T-cell (primary cell): ENCODE results near the gene DYRK3. TPM values are rescaled to one million over a fixed set of nuclear protein-coding genes. Genes with fewer than 3 reads are reported as not detected.

Experiments used
- ATAC-seq, 4 experiments: fragments of 200-7000 bp in 3 of 4; fragments of 150-1000 bp in 1 of 4; cut with Tn5 transposase; replicated peaks in 1 of 4; 1 replicate in 3 of 4; 2 replicates in 1 of 4; pipeline ENCODE4 v1.10.0; 2021; ENCODE audit warnings: moderate library complexity in 3 of 4, mild to moderate bottlenecking in 2 of 4, moderate number of reproducible peaks in 1 of 4
- CTCF ChIA-PET, 2 donors: fragments of 300-600 bp; sonication (Branson Sonifier 250); formaldehyde crosslinking; loops; one replicate each; lab custom pipeline; 2022; ENCODE audit warnings: antibody characterized with exemption in 2 of 2; lab: Charles Lee
- POLR2A ChIA-PET, 2 donors: fragments of 300-600 bp; sonication (Branson Sonifier 250); formaldehyde crosslinking; loops; one replicate each; lab custom pipeline; 2022; ENCODE audit warnings: antibody characterized with exemption in 2 of 2; lab: Charles Lee
- DNase-seq, 35 experiments: peaks; one replicate each; pipeline versions ENCODE4 v3.0.0 to v3.0.0-alpha.2; 2013 to 2023
- H3K27ac ChIP-seq: one replicate; pipeline ENCODE4 v1.5.1; 2013; ENCODE audit warnings: low read length
- H3K27me3 ChIP-seq, 2 experiments: replicated peaks in 1 of 2; 1 replicate in 1 of 2; 2 replicates in 1 of 2; pipeline versions ENCODE4 v1.6.1 to v1.7.0; 2013; ENCODE audit warnings: low read length in 1 of 2, mixed read lengths in 1 of 2; ENCODE audit not compliant: control insufficient read depth in 2 of 2, insufficient read depth in 2 of 2; ENCODE audit errors: extremely low read depth in 1 of 2
- H3K36me3 ChIP-seq, 2 donors: 1 replicate in 1 of 2; 2 replicates in 1 of 2; pipeline versions ENCODE4 v1.6.1 to v1.7.0; 2013; ENCODE audit warnings: low read length in 1 of 2; ENCODE audit not compliant: control insufficient read depth in 2 of 2, insufficient read depth in 1 of 2; ENCODE audit errors: extremely low read depth in 1 of 2
- H3K4me1 ChIP-seq, 2 experiments: 1 replicate in 1 of 2; 2 replicates in 1 of 2; pipeline versions ENCODE4 v1.6.1 to v1.7.0; 2013; ENCODE audit warnings: low read length in 2 of 2, mixed read lengths in 1 of 2; ENCODE audit not compliant: insufficient read depth in 2 of 2, control insufficient read depth in 1 of 2; ENCODE audit errors: extremely low read depth in 1 of 2
- H3K4me3 ChIP-seq, 2 donors: 1 replicate in 1 of 2; 2 replicates in 1 of 2; pipeline versions ENCODE4 v1.5.1 to v1.7.0; 2013; ENCODE audit warnings: mild to moderate bottlenecking in 2 of 2, low read length in 1 of 2, moderate library complexity in 1 of 2; ENCODE audit not compliant: control insufficient read depth in 1 of 2; ENCODE audit errors: extremely low read depth in 1 of 2
- H3K9me3 ChIP-seq: 2 replicates; pipeline ENCODE4 v1.7.0; 2013
- H3K27ac Mint-ChIP-seq, 2 donors: one replicate each; pipeline ENCODE4 v1.8.0; 2020 to 2021; ENCODE audit warnings: mild to moderate bottlenecking in 2 of 2, mixed read lengths in 2 of 2
- H3K27me3 Mint-ChIP-seq, 2 donors: one replicate each; pipeline ENCODE4 v1.8.0; 2021 to 2022; ENCODE audit warnings: mixed read lengths in 2 of 2
- H3K36me3 Mint-ChIP-seq: one replicate; pipeline ENCODE4 v1.8.0; 2021; ENCODE audit warnings: mixed read lengths
- H3K4me1 Mint-ChIP-seq, 3 donors: one replicate each; pipeline ENCODE4 v1.8.0; 2020 to 2022; ENCODE audit warnings: mixed read lengths in 3 of 3, mild to moderate bottlenecking in 1 of 3
- H3K4me3 Mint-ChIP-seq, 3 donors: one replicate each; pipeline ENCODE4 v1.8.0; 2020 to 2022; ENCODE audit warnings: mild to moderate bottlenecking in 3 of 3, mixed read lengths in 3 of 3, moderate library complexity in 3 of 3
- H3K9me3 Mint-ChIP-seq, 3 donors: one replicate each; pipeline ENCODE4 v1.8.0; 2020 to 2022; ENCODE audit warnings: mixed read lengths in 3 of 3
- WGBS: methylation state at CpG from one replicate; pipeline ENCODE4 v1.1.5; 2013; ENCODE audit warnings: missing lambda C conversion rate; ENCODE audit not compliant: insufficient coverage; 5-methylcytosine and 5-hydroxymethylcytosine counted together
- total RNA-seq, 35 experiments: library from RNA in 6 of 35; stranded (reverse) in 6 of 35; fragments of 120-200 nt in 1 of 35; gene quantifications; one replicate each; pipeline versions ENCODE4 v1.2.1 to v1.2.4 and lab custom pipeline; 2013 to 2026

DYRK3 gene
- total RNA-seq, 5 donors from 2014 or later (not counting 1 experiment from before 2014, with no cell fraction given) = 0.73 to 2.0 (median 1.6) TPM

GRCh38 chr1:206654828-206655227, 19.5 kb downstream of the DYRK3 start:
- 81% methylated on average over 2 of the region's 2 CpGs for WGBS
- no peaks in the 10 kb centered on the region for H3K9me3 ChIP-seq
- no peaks in the 10 kb centered on the region for H3K36me3 ChIP-seq
- Mint-ChIP-seq H3K36me3 (no peaks in the 10 kb centered on the region), H3K4me1 (peaks cover 0 to 5% (median 2%) of the 10 kb centered on the region in 3 donors), H3K4me3 (no peak overlapping the region), H3K27ac (no peak overlapping the region), H3K9me3 (no peaks in the 10 kb centered on the region), H3K27me3 (peaks cover 13 to 19% of the 10 kb centered on the region in 2 donors)
- H3K27ac ChIP-seq = no peak overlapping the region
- DNase-seq (no peak), ATAC-seq (no peak)
- peaks cover 0 to 33% of the 10 kb centered on the region in 2 experiments for H3K27me3 ChIP-seq
- CTCF ChIA-PET = interaction anchor here (1.1 to 2.1 kb wide), 2 partner anchors 9 to 10 kb away, joined by 4 to 8 read pairs; no protein-coding TSS in a partner anchor
- peaks cover 0 to 8% of the 10 kb centered on the region in 2 experiments for H3K4me1 ChIP-seq
- POLR2A ChIA-PET = no interaction called here
- no peak overlapping the region for H3K4me3 ChIP-seq

- H3K4me3 Mint-ChIP-seq = no peak overlapping the region
- H3K27ac Mint-ChIP-seq = no peak overlapping the region
- H3K9me3 Mint-ChIP-seq = no peaks in the 10 kb centered on the region
- ATAC-seq = no peak
- no peak for DNase-seq
- peaks cover 13 to 24% of the 10 kb centered on the region in 2 donors for H3K27me3 Mint-ChIP-seq
- Histone ChIP-seq H3K27ac (no peak overlapping the region), H3K9me3 (no peaks in the 10 kb centered on the region), H3K27me3 (peaks cover 0 to 35% of the 10 kb centered on the region in 2 experiments), H3K4me1 (peaks cover 0 to 8% of the 10 kb centered on the region in 2 experiments), H3K36me3 (no peaks in the 10 kb centered on the region), H3K4me3 (no peak overlapping the region)
- H3K4me1 Mint-ChIP-seq = peaks cover 0 to 5% (median 2%) of the 10 kb centered on the region in 3 donors
- CTCF ChIA-PET = interaction anchor here (0.5 to 2.1 kb wide), 3 partner anchors 8 to 1038 kb away, joined by 4 to 8 read pairs (median 4); no protein-coding TSS in a partner anchor
- POLR2A ChIA-PET = no interaction called here
- no peaks in the 10 kb centered on the region for H3K36me3 Mint-ChIP-seq
- WGBS = 100% methylated on average over 1 of the region's 4 CpGs
Observed at GRCh38 chr1:206655471-206655882, 20.1 kb downstream of the DYRK3 start.

- no peak overlapping the region for H3K27ac ChIP-seq
- ChIA-PET POLR2A (no interaction called here), CTCF (interaction anchor here (0.9 to 2.1 kb wide), 2 partner anchors 8 to 329 kb away, joined by 3 to 8 read pairs; no protein-coding TSS in a partner anchor)
- H3K27ac Mint-ChIP-seq = no peak overlapping the region
- H3K36me3 ChIP-seq = no peaks in the 10 kb centered on the region
- DNase-seq (no peak), ATAC-seq (no peak)
- no peak overlapping the region for H3K4me3 ChIP-seq
- no peaks in the 10 kb centered on the region for H3K9me3 ChIP-seq
- no peaks in the 10 kb centered on the region for H3K9me3 Mint-ChIP-seq
- H3K27me3 ChIP-seq = peaks cover 0 to 35% of the 10 kb centered on the region in 2 experiments
- peaks cover 0 to 8% of the 10 kb centered on the region in 2 experiments for H3K4me1 ChIP-seq
- WGBS = 87% methylated on average over 3 of the region's 3 CpGs
- peaks cover 0 to 5% (median 2%) of the 10 kb centered on the region in 3 donors for H3K4me1 Mint-ChIP-seq
- peaks cover 17 to 28% of the 10 kb centered on the region in 2 donors for H3K27me3 Mint-ChIP-seq
- H3K36me3 Mint-ChIP-seq = no peaks in the 10 kb centered on the region
- no peak overlapping the region for H3K4me3 Mint-ChIP-seq
Observed at GRCh38 chr1:206656936-206657335, 21.6 kb downstream of the DYRK3 start.

- Mint-ChIP-seq H3K27ac (peak overlapping the region in 1 of 2 donors; percentile 31), H3K27me3 (peaks cover 19 to 32% of the 10 kb centered on the region in 2 donors), H3K36me3 (no peaks in the 10 kb centered on the region), H3K4me1 (peaks cover 0 to 5% (median 2%) of the 10 kb centered on the region in 3 donors), H3K4me3 (no peak overlapping the region), H3K9me3 (no peaks in the 10 kb centered on the region)
- H3K4me1 ChIP-seq = peaks cover 0 to 8% of the 10 kb centered on the region in 2 experiments
- CTCF ChIA-PET = interaction anchor here (0.8 to 1.2 kb wide), 4 partner anchors 22 to 328 kb away, joined by 3 to 4 read pairs (median 3); partner anchors contain the start of gene DYRK3 (in 1 of the 2)
- H3K36me3 ChIP-seq = no peaks in the 10 kb centered on the region
- DNase-seq (no peak), ATAC-seq (no peak)
- no peak overlapping the region for H3K27ac ChIP-seq
- H3K4me3 ChIP-seq = no peak overlapping the region
- H3K27me3 ChIP-seq = peaks cover 0 to 35% of the 10 kb centered on the region in 2 experiments
- POLR2A ChIA-PET = no interaction called here
- 72% methylated on average over 3 of the region's 6 CpGs for WGBS
- no peaks in the 10 kb centered on the region for H3K9me3 ChIP-seq
Observed at GRCh38 chr1:206657751-206658150, 22.4 kb downstream of the DYRK3 start.

GRCh38 chr1:206658264-206658980, 23.1 kb downstream of the DYRK3 start:
- DNase-seq = peak in 28 of 35 experiments; percentile 17 to 70 (median 38)
- ChIA-PET CTCF (interaction anchor here (0.6 to 2.0 kb wide), 10 partner anchors 9 to 324 kb away, joined by 3 to 11 read pairs (median 4); partner anchors contain the start of gene DYRK3 (in 1 of the 2)), POLR2A (no interaction called here)
- peaks cover 0 to 37% of the 10 kb centered on the region in 2 experiments for H3K27me3 ChIP-seq
- no peaks in the 10 kb centered on the region for H3K36me3 ChIP-seq
- H3K4me3 Mint-ChIP-seq = no peak overlapping the region
- H3K4me3 ChIP-seq = no peak overlapping the region
- H3K9me3 Mint-ChIP-seq = no peaks in the 10 kb centered on the region
- H3K27ac Mint-ChIP-seq = no peak overlapping the region
- peaks cover 0 to 8% of the 10 kb centered on the region in 2 experiments for H3K4me1 ChIP-seq
- ATAC-seq = peak; percentile 42 to 78 (median 76)
- no peak overlapping the region for H3K27ac ChIP-seq
- peaks cover 0 to 5% (median 2%) of the 10 kb centered on the region in 3 donors for H3K4me1 Mint-ChIP-seq
- 40% methylated on average over 7 of the region's 22 CpGs for WGBS
- peaks cover 26 to 37% of the 10 kb centered on the region in 2 donors for H3K27me3 Mint-ChIP-seq
- no peaks in the 10 kb centered on the region for H3K9me3 ChIP-seq
- H3K36me3 Mint-ChIP-seq = no peaks in the 10 kb centered on the region

- POLR2A ChIA-PET = interaction anchor here in 1 of 2 donors (0.6 kb wide), 1 partner anchor 141 kb away, joined by 3 read pairs; no protein-coding TSS in a partner anchor
- Histone ChIP-seq H3K27ac (no peak overlapping the region), H3K4me3 (no peak overlapping the region), H3K36me3 (no peaks in the 10 kb centered on the region), H3K9me3 (no peaks in the 10 kb centered on the region), H3K4me1 (peaks cover 0 to 11% of the 10 kb centered on the region in 2 experiments), H3K27me3 (peaks cover 0 to 42% of the 10 kb centered on the region in 2 experiments)
- no peak overlapping the region for H3K27ac Mint-ChIP-seq
- H3K4me1 Mint-ChIP-seq = peaks cover 0 to 5% (median 2%) of the 10 kb centered on the region in 3 donors
- CTCF ChIA-PET = interaction anchor here (0.6 to 2.0 kb wide), 11 partner anchors 9 to 653 kb away, joined by 3 to 11 read pairs (median 3); no protein-coding TSS in a partner anchor
- peaks cover 28 to 41% of the 10 kb centered on the region in 2 donors for H3K27me3 Mint-ChIP-seq
- DNase-seq = no peak
- H3K36me3 Mint-ChIP-seq = no peaks in the 10 kb centered on the region
- ATAC-seq = no peak
- H3K4me3 Mint-ChIP-seq = no peak overlapping the region
- H3K9me3 Mint-ChIP-seq = no peaks in the 10 kb centered on the region
- WGBS = 81% methylated on average over 2 of the region's 7 CpGs
Observed at GRCh38 chr1:206658981-206659273, 23.6 kb downstream of the DYRK3 start.
